Ovary (tissue), 9 donors: ENCODE results near the gene OR2F2. TPM values are rescaled to one million over a fixed set of nuclear protein-coding genes. Genes with fewer than 3 reads are reported as not detected.

Experiments
- DNase-seq, 5 donors: peaks; one replicate each; pipeline ENCODE4 v3.0.0-alpha.2; 2019 to 2020
- H3K27ac ChIP-seq, 2 donors: fragments of 200-600 bp; one replicate each; pipeline versions ENCODE4 v1.5.1 to v1.8.0; 2019 to 2022
- H3K27me3 ChIP-seq: fragments of 200-600 bp; one replicate; pipeline ENCODE4 v1.8.0; 2022
- H3K36me3 ChIP-seq: fragments of 200-600 bp; sonication (generic); one replicate; pipeline ENCODE4 v1.5.1; 2019
- H3K4me1 ChIP-seq: one replicate; pipeline ENCODE4 v1.8.1; 2013; ENCODE audit warnings: mild to moderate bottlenecking, moderate library complexity; ENCODE audit not compliant: insufficient read depth
- H3K4me3 ChIP-seq: fragments of 200-600 bp; sonication (generic); one replicate; pipeline ENCODE4 v1.5.1; 2017
- H3K9me3 ChIP-seq, 2 donors: fragments of 200-600 bp in 1 of 2; sonication (generic) in 1 of 2; one replicate each; pipeline versions ENCODE4 v1.5.1 to v1.8.1; 2013 to 2019; ENCODE audit warnings: mild to moderate bottlenecking in 1 of 2, moderate library complexity in 1 of 2
- EP300 ChIP-seq: sonication (generic); formaldehyde crosslinking; IDR thresholded peaks from one replicate; pipeline ENCODE4 v1.6.1; 2017; ENCODE audit warnings: antibody characterized with exemption
- POLR2A ChIP-seq: fragments of 450-650 bp; IDR thresholded peaks from one replicate; pipeline ENCODE4 v1.6.1; 2017; ENCODE audit warnings: antibody characterized with exemption, mild to moderate bottlenecking, moderate library complexity
- WGBS, 3 donors: extraction: QIAGEN DNeasy Blood & Tissue Kit in 1 of 3; methylation state at CpG; one replicate each; pipeline versions ENCODE4 v1.1.5 to v1.1.7; 2013 to 2017; 5-methylcytosine and 5-hydroxymethylcytosine counted together
- intact Hi-C, 4 donors: fragments of 100-400 bp; cut with DNase I; formaldehyde crosslinking; loops; one replicate each; pipeline versions ENCODE4 v1.11.0 to v1.15.1; 2022 to 2023
- polyA plus RNA-seq, 2 donors: library from polyadenylated mRNA; stranded (reverse); fragments of 200-250 nt in 1 of 2; fragments of 350-450 nt in 1 of 2; fragmentation: Illumina TruSeq in 1 of 2; extraction: RNeasy Lipid Tissue Mini Kit (QIAGEN cat#74804) in 1 of 2; gene quantifications; one replicate each; pipeline ENCODE4 v1.2.3, GENCODE V29; 2013 to 2014
- total RNA-seq, 7 donors: library from RNA; depleted of rRNA in 2 of 7; stranded (reverse); fragments of >200 nt in 2 of 7; fragmentation: NEBNext Ultra II Directional in 3 of 7; extraction: Animal tissue kit (Norgen Biotek cat#: 25700) in 3 of 7; gene quantifications; one replicate each; pipeline versions ENCODE4 v1.1.0 to v1.2.4, GENCODE V29; 2016 to 2023
- TF ChIP-seq, protein P1 (sequence below), 3 donors: fragments of 450-650 bp in 2 of 3; fragments of 200-600 bp in 1 of 3; IDR thresholded peaks; one replicate each; pipeline versions ENCODE4 v1.5.1 to v1.8.0; 2016 to 2022; ENCODE audit warnings: antibody characterized with exemption in 3 of 3, mild to moderate bottlenecking in 1 of 3
- donor health status: DM: no; HTN: no; CAD: no; lungs with moderate emphysema.
- donor health status: DM: no; HTN: no; CAD: no.
- donor health status: Bipolar disorder and iron deficiency.
- donor health status: DM: yes; HTN: yes; CAD: no.
- donor health status: DM: no; HTN: no; CAD: no.
- donor health status: DM: yes; HTN: yes; CAD: no.

The OR2F2 gene
- total and polyA plus RNA-seq, 9 donors = not detected

- no peaks in the 10 kb centered on the region for H3K27me3 ChIP-seq
- DNase-seq = peak in 3 of 5 donors; percentile 47 to 54 (median 50)
- H3K36me3 ChIP-seq = no peaks in the 10 kb centered on the region
- H3K4me1 ChIP-seq = peaks cover 11% of the 10 kb centered on the region
- no peaks in the 10 kb centered on the region for H3K9me3 ChIP-seq
- intact Hi-C loops = loop anchor here in 1 of 4 donors (10.0 kb wide), 1 partner anchor 102 kb away; the partner anchor contains the start of gene OR6B1
- no peak overlapping the region for H3K4me3 ChIP-seq
- H3K27ac ChIP-seq = peak overlapping the region in 1 of 2 donors; percentile 88
- TF ChIP-seq POLR2A (no peak), EP300 (no peak)
- TF ChIP-seq, protein P1, sequence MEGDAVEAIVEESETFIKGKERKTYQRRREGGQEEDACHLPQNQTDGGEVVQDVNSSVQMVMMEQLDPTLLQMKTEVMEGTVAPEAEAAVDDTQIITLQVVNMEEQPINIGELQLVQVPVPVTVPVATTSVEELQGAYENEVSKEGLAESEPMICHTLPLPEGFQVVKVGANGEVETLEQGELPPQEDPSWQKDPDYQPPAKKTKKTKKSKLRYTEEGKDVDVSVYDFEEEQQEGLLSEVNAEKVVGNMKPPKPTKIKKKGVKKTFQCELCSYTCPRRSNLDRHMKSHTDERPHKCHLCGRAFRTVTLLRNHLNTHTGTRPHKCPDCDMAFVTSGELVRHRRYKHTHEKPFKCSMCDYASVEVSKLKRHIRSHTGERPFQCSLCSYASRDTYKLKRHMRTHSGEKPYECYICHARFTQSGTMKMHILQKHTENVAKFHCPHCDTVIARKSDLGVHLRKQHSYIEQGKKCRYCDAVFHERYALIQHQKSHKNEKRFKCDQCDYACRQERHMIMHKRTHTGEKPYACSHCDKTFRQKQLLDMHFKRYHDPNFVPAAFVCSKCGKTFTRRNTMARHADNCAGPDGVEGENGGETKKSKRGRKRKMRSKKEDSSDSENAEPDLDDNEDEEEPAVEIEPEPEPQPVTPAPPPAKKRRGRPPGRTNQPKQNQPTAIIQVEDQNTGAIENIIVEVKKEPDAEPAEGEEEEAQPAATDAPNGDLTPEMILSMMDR (IDR thresholded peaks at IDR 0.05) = no peak
- WGBS, 3 donors = 61 to 65% (median 64%) methylated on average over 14 of the region's 14 CpGs
These were observed 32.6 kb upstream of the OR2F2 start for GRCh38 chr7:143902332-143902899.

GRCh38 chr7:143905509-143905908 is 29.5 kb upstream of the OR2F2 start:
- Histone ChIP-seq H3K9me3 (no peaks in the 10 kb centered on the region), H3K27ac (peak overlapping the region; percentile 68 to 87), H3K36me3 (no peaks in the 10 kb centered on the region), H3K4me1 (peaks cover 12% of the 10 kb centered on the region), H3K27me3 (no peaks in the 10 kb centered on the region), H3K4me3 (no peak overlapping the region)
- DNase-seq = no peak
- TF ChIP-seq EP300 (no peak), POLR2A (no peak)
- TF ChIP-seq, protein P1 (IDR thresholded peaks at IDR 0.05) = no peak
- 38 to 43% (median 39%) methylated on average over 1 of the region's 1 CpG for WGBS, 3 donors
- intact Hi-C loops = loop anchor here in 1 of 4 donors (10.0 kb wide), 1 partner anchor 99 kb away; the partner anchor contains the start of gene OR6B1

DNA sequence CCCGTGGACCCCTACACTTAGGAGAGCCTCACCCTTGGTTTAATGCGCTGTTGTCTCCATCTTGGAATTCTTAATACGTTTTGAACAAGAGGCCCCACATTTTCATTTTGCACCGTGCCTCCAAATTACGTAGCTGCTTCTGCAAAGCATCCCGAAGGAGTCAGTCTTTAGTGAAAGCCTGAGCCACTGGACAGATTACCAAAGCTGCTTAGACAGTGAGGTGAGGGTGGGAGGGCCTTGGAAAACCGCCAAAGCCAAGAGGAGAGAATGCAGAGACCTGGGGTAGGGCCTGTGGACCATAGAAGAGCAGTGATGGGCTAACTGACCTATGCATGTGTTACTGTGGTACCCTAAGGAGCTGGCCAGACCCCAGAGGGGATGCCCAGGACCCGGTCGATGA is 28.9 kb upstream of the OR2F2 start:
- peak overlapping the region in 1 of 2 donors; percentile 87 for H3K27ac ChIP-seq
- intact Hi-C loops = loop anchor here in 1 of 4 donors (10.0 kb wide), 1 partner anchor 99 kb away; the partner anchor contains the start of gene OR6B1
- WGBS, 3 donors = 66 to 74% (median 71%) methylated on average over 9 of the region's 9 CpGs
- DNase-seq = peak in 4 of 5 donors; percentile 53 to 66 (median 56)
- H3K9me3 ChIP-seq = no peaks in the 10 kb centered on the region
- H3K36me3 ChIP-seq = no peaks in the 10 kb centered on the region
- TF ChIP-seq, protein P1 (IDR thresholded peaks at IDR 0.05) = no peak
- no peak for TF ChIP-seq POLR2A
- no peak for TF ChIP-seq EP300
- H3K27me3 ChIP-seq = no peaks in the 10 kb centered on the region
- no peak overlapping the region for H3K4me3 ChIP-seq
- H3K4me1 ChIP-seq = peaks cover 12% of the 10 kb centered on the region

GRCh38 chr7:143906895-143907294 is 28.1 kb upstream of the OR2F2 start:
- H3K9me3 ChIP-seq = no peaks in the 10 kb centered on the region
- H3K27ac ChIP-seq = peak overlapping the region in 1 of 2 donors; percentile 87
- no peak for DNase-seq
- intact Hi-C loops = loop anchor here in 1 of 4 donors (10.0 kb wide), 1 partner anchor 98 kb away; the partner anchor contains the start of gene OR6B1
- H3K27me3 ChIP-seq = no peaks in the 10 kb centered on the region
- H3K4me3 ChIP-seq = no peak overlapping the region
- 93 to 97% (median 96%) methylated on average over 5 of the region's 5 CpGs for WGBS, 3 donors
- TF ChIP-seq, protein P1 (IDR thresholded peaks at IDR 0.05) = no peak
- no peak for TF ChIP-seq EP300
- no peak for TF ChIP-seq POLR2A
- peaks cover 12% of the 10 kb centered on the region for H3K4me1 ChIP-seq
- H3K36me3 ChIP-seq = no peaks in the 10 kb centered on the region
